ENCODE data around the gene MFNG.

MFNG gene

GRCh38 chr22:37435970-37436603 is 50.1 kb downstream of the MFNG start:
- peaks cover 11% of the 10 kb centered on the region for H3K4me1 ChIP-seq (ENCODE audit: control insufficient read depth, insufficient read depth, low read length)
- no peak overlapping the region for H3K4me3 ChIP-seq (ENCODE audit: insufficient read depth, low read depth, low read length)
- H3K36me3 ChIP-seq (ENCODE audit: control insufficient read depth, insufficient read depth, low read length): no peaks in the 10 kb centered on the region
- no peaks in the 10 kb centered on the region for H3K27me3 ChIP-seq (ENCODE audit: control insufficient read depth, insufficient read depth, low read length, poor library complexity, severe bottlenecking)
- H3K9me3 ChIP-seq (ENCODE audit: control insufficient read depth, low read length): no peaks in the 10 kb centered on the region
- H3K27ac ChIP-seq (ENCODE audit: insufficient read depth, low read depth, low read length, poor library complexity, severe bottlenecking): no peak overlapping the region
- WGBS, 2 experiments: 95 to 96% methylated on average over 5 of the region's 5 CpGs

DNA sequence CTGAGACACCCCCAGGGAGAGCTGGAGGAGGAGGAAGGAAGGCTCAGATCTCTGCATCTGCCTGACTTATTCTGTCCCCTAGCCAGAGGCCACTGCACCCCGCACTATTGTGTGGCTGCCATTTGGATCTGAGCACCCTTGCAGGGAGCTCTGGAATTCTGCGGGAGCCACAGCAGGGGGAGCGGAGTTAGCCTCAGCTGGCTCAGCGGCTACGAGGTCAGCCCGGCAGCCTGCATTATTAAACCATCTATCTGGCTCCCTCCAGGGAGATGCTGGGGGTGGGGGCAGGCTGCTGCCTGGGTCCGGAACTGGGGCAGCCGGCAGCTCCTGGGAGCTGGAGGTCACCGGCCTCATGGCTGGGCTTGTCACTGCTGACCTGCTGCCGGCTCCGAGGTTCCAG is 52.4 kb downstream of the MFNG start:
- Histone ChIP-seq H3K36me3 (ENCODE audit: control insufficient read depth, insufficient read depth, low read length) (no peaks in the 10 kb centered on the region), H3K4me3 (ENCODE audit: insufficient read depth, low read depth, low read length) (no peak overlapping the region)

DNA sequence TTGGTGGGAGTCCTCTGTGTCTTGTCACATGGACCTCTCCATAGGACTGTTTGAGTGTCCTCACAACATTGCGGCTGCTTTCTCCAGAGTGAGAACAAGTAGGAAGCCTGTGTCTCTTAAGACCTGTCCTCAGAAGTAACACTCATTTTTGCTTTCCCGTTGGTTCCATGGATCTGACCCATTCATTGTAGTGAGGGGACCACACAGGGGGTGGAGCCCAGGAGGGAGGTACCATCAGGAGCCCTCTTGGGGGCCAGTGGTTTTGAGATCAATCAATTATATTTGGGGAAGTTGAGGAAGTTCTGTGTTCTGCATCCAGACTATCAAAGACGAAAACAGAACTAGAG is 53.5 kb downstream of the MFNG start:
- Histone ChIP-seq H3K27me3 (ENCODE audit: control insufficient read depth, insufficient read depth, low read length, poor library complexity, severe bottlenecking) (peaks cover 13% of the 10 kb centered on the region), H3K9me3 (ENCODE audit: control insufficient read depth, low read length) (no peaks in the 10 kb centered on the region), H3K27ac (ENCODE audit: insufficient read depth, low read depth, low read length, poor library complexity, severe bottlenecking) (no peak overlapping the region), H3K36me3 (ENCODE audit: control insufficient read depth, insufficient read depth, low read length) (no peaks in the 10 kb centered on the region), H3K4me3 (ENCODE audit: insufficient read depth, low read depth, low read length) (no peak overlapping the region), H3K4me1 (ENCODE audit: control insufficient read depth, insufficient read depth, low read length) (peaks cover 11% of the 10 kb centered on the region)
- 94 to 97% methylated on average over 3 of the region's 3 CpGs for WGBS, 2 experiments

More for the DNA sequence above, 52.4 kb downstream of the MFNG start:
- Histone ChIP-seq H3K9me3 (ENCODE audit: control insufficient read depth, low read length) (no peaks in the 10 kb centered on the region), H3K4me1 (ENCODE audit: control insufficient read depth, insufficient read depth, low read length) (peaks cover 11% of the 10 kb centered on the region), H3K27ac (ENCODE audit: insufficient read depth, low read depth, low read length, poor library complexity, severe bottlenecking) (no peak overlapping the region), H3K27me3 (ENCODE audit: control insufficient read depth, insufficient read depth, low read length, poor library complexity, severe bottlenecking) (peaks cover 2% of the 10 kb centered on the region)
- WGBS, 2 experiments: 40 to 45% methylated on average over 11 of the region's 11 CpGs

GRCh38 chr22:37431801-37432707 is 54.1 kb downstream of the MFNG start:
- Histone ChIP-seq H3K27me3 (ENCODE audit: control insufficient read depth, insufficient read depth, low read length, poor library complexity, severe bottlenecking) (peaks cover 20% of the 10 kb centered on the region), H3K36me3 (ENCODE audit: control insufficient read depth, insufficient read depth, low read length) (no peaks in the 10 kb centered on the region), H3K9me3 (ENCODE audit: control insufficient read depth, low read length) (no peaks in the 10 kb centered on the region), H3K27ac (ENCODE audit: insufficient read depth, low read depth, low read length, poor library complexity, severe bottlenecking) (no peak overlapping the region), H3K4me3 (ENCODE audit: insufficient read depth, low read depth, low read length) (no peak overlapping the region), H3K4me1 (ENCODE audit: control insufficient read depth, insufficient read depth, low read length) (peaks cover 12% of the 10 kb centered on the region)
- WGBS, 2 experiments: 89 to 93% methylated on average over 14 of the region's 14 CpGs

GRCh38 chr22:37431366-37431765 is 54.8 kb downstream of the MFNG start:
- peaks cover 26% of the 10 kb centered on the region for H3K27me3 ChIP-seq (ENCODE audit: control insufficient read depth, insufficient read depth, low read length, poor library complexity, severe bottlenecking)
- WGBS, 2 experiments: 87 to 88% methylated on average over 9 of the region's 9 CpGs
- H3K4me1 ChIP-seq (ENCODE audit: control insufficient read depth, insufficient read depth, low read length): peaks cover 18% of the 10 kb centered on the region
- H3K27ac ChIP-seq (ENCODE audit: insufficient read depth, low read depth, low read length, poor library complexity, severe bottlenecking): no peak overlapping the region
- H3K36me3 ChIP-seq (ENCODE audit: control insufficient read depth, insufficient read depth, low read length): no peaks in the 10 kb centered on the region
- no peak overlapping the region for H3K4me3 ChIP-seq (ENCODE audit: insufficient read depth, low read depth, low read length)
- H3K9me3 ChIP-seq (ENCODE audit: control insufficient read depth, low read length): no peaks in the 10 kb centered on the region

GRCh38 chr22:37430941-37431340 is 55.2 kb downstream of the MFNG start:
- 90% methylated on average over 6 of the region's 6 CpGs for WGBS, 2 experiments
- H3K27ac ChIP-seq (ENCODE audit: insufficient read depth, low read depth, low read length, poor library complexity, severe bottlenecking): no peak overlapping the region

DNA sequence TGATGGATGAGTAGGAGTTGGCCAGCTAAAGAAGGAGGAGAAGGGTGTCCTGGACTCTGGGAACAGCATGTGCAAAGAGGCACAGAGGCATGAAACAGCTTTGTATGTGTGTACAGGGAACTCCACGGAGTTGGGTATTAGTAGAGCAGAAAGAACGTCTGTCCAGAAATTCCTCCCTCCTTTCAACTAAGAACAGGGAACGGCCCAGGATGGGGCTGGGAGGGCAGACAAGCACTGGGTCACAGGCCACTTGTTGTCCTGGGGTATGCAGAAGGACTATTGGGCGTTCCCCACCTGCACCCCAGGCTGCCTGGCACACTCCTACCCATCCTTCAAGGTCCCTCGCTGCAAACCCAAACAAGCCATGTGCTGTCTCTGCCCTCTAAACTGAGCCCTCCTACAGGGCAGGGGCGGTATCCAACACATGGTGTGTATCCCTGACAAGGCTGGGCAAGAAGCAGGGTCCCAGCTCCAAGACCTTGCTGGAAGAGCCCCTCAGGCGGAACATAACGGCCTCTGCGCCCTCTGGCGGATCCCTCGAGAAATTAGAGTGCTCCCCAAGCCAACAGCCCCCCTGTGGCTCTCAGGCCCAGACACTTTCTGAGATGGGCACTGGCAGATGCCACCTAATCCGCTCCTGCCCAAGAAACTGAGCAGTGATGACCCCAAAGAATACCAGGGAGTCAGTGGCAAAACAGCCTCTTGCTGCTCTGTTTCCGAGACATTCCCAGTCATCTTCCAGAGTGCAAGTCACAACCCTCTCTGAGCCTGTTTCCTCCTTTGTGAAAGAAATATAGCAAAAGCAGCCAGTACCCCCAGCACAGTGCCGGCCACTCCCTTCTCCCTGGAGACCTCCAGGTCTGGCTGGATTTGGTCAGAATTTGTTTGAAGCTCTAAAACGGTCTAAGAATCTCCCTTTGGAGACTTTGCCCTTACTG is 57.3 kb downstream of the MFNG start:
- Histone ChIP-seq H3K36me3 (ENCODE audit: control insufficient read depth, insufficient read depth, low read length) (no peaks in the 10 kb centered on the region), H3K4me1 (ENCODE audit: control insufficient read depth, insufficient read depth, low read length) (peaks cover 19% of the 10 kb centered on the region), H3K9me3 (ENCODE audit: control insufficient read depth, low read length) (no peaks in the 10 kb centered on the region), H3K4me3 (ENCODE audit: insufficient read depth, low read depth, low read length) (no peak overlapping the region), H3K27me3 (ENCODE audit: control insufficient read depth, insufficient read depth, low read length, poor library complexity, severe bottlenecking) (peaks cover 51% of the 10 kb centered on the region), H3K27ac (ENCODE audit: insufficient read depth, low read depth, low read length, poor library complexity, severe bottlenecking) (no peak overlapping the region)
- 36 to 37% methylated on average over 15 of the region's 15 CpGs for WGBS, 2 experiments

More at GRCh38 chr22:37430941-37431340, 55.2 kb downstream of the MFNG start:
- Histone ChIP-seq H3K4me3 (ENCODE audit: insufficient read depth, low read depth, low read length) (no peak overlapping the region), H3K4me1 (ENCODE audit: control insufficient read depth, insufficient read depth, low read length) (peaks cover 23% of the 10 kb centered on the region), H3K27me3 (ENCODE audit: control insufficient read depth, insufficient read depth, low read length, poor library complexity, severe bottlenecking) (peaks cover 31% of the 10 kb centered on the region), H3K9me3 (ENCODE audit: control insufficient read depth, low read length) (no peaks in the 10 kb centered on the region), H3K36me3 (ENCODE audit: control insufficient read depth, insufficient read depth, low read length) (no peaks in the 10 kb centered on the region)

DNA sequence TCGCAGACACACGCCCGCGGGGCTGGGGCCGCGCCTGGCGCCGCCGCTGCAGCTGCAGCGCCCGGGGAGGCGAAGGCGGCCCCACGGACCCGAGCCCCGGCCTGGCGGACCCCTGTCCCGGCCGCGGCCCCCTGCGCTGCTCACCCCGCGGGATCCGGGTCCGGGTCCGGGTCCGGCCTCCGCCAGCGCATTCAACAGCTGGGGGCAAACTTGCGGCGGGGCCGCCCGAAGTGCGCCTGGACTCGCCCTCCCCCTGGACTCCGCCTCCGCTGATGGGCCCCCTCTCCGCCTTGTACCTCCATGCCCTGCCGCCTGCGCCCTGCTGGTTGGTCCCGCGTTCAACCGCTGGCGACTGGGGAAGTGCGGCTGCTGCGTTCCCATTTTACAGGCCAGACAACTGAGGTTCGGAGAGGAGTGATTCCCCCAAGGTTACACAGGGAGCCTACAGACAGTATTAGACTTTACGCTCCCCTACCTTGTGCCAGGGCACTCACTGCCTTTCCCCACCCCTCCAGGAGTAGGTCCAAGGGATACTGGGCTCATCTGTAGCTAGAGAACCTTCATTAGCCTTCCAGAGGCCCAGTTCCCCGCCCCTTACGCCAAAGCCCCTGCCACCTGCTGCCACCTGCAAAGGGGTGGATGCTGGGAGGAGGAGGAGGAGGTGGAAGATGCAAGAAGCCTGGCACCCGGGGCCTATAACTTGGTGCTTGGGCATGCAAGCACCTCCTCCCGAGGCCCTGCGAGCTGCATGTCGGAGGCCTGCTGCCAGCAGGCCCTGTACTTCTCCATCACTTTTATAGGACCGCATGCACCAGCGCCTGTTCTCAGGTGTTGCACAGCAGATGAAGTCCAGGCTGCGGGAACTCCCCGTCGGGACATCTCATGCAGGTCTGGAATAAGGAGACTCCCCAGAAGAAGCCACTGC is 58.2 kb downstream of the MFNG start:
- H3K27me3 ChIP-seq (ENCODE audit: control insufficient read depth, insufficient read depth, low read length, poor library complexity, severe bottlenecking): peaks cover 55% of the 10 kb centered on the region

GRCh38 chr22:37427135-37427710 is 59.0 kb downstream of the MFNG start, which contains the start of gene ELFN2:
ELFN2 (minus strand) TSS chr22:37427479; CDS start chr22:37375534, 51,945 bp downstream.
- peaks cover 13% of the 10 kb centered on the region for H3K4me1 ChIP-seq (ENCODE audit: control insufficient read depth, insufficient read depth, low read length)
- peaks cover 55% of the 10 kb centered on the region for H3K27me3 ChIP-seq (ENCODE audit: control insufficient read depth, insufficient read depth, low read length, poor library complexity, severe bottlenecking)
- H3K36me3 ChIP-seq (ENCODE audit: control insufficient read depth, insufficient read depth, low read length): no peaks in the 10 kb centered on the region
- H3K4me3 ChIP-seq (ENCODE audit: insufficient read depth, low read depth, low read length): peak within 1 kb of the TSS; percentile 38
- H3K27ac ChIP-seq (ENCODE audit: insufficient read depth, low read depth, low read length, poor library complexity, severe bottlenecking): no peak within 1 kb of the TSS
- WGBS, 2 experiments: 1% methylated on average over 72 of the region's 72 CpGs
- H3K9me3 ChIP-seq (ENCODE audit: control insufficient read depth, low read length): no peaks in the 10 kb centered on the region

More for the DNA sequence above, 58.2 kb downstream of the MFNG start:
- H3K4me1 ChIP-seq (ENCODE audit: control insufficient read depth, insufficient read depth, low read length): peaks cover 13% of the 10 kb centered on the region
- H3K36me3 ChIP-seq (ENCODE audit: control insufficient read depth, insufficient read depth, low read length): no peaks in the 10 kb centered on the region
- no peaks in the 10 kb centered on the region for H3K9me3 ChIP-seq (ENCODE audit: control insufficient read depth, low read length)
- no peak overlapping the region for H3K27ac ChIP-seq (ENCODE audit: insufficient read depth, low read depth, low read length, poor library complexity, severe bottlenecking)
- H3K4me3 ChIP-seq (ENCODE audit: insufficient read depth, low read depth, low read length): peak overlapping the region; percentile 38
- WGBS, 2 experiments: 23 to 24% methylated on average over 59 of the region's 59 CpGs

All from ectodermal cell (in vitro differentiated cells).